ENCODE data around the gene PPARD. TPM values are rescaled to one million over a fixed set of nuclear protein-coding genes. Genes with fewer than 3 reads are reported as not detected.
A peak's percentile ranks its signal among the peaks of the same experiment; 100 is the strongest.
"Not testable (repeated sequence)": the region's sequence is repeated elsewhere in the genome, so short reads cannot be mapped to it uniquely, and the experiment has no call there.

PPARD gene
- total RNA-seq (2014; rRNA removed; shearing (Covaris generic)), result 2.9 and 3.6 TPM in 2 replicates
- 16.6 and 18.5 TPM in 2 replicates for polyA plus RNA-seq (2015; cell fraction: cytosol; rRNA removed)
- 21.2 and 30.1 TPM in 2 replicates for polyA plus RNA-seq (2015; cell fraction: nucleus; rRNA removed)

DNA sequence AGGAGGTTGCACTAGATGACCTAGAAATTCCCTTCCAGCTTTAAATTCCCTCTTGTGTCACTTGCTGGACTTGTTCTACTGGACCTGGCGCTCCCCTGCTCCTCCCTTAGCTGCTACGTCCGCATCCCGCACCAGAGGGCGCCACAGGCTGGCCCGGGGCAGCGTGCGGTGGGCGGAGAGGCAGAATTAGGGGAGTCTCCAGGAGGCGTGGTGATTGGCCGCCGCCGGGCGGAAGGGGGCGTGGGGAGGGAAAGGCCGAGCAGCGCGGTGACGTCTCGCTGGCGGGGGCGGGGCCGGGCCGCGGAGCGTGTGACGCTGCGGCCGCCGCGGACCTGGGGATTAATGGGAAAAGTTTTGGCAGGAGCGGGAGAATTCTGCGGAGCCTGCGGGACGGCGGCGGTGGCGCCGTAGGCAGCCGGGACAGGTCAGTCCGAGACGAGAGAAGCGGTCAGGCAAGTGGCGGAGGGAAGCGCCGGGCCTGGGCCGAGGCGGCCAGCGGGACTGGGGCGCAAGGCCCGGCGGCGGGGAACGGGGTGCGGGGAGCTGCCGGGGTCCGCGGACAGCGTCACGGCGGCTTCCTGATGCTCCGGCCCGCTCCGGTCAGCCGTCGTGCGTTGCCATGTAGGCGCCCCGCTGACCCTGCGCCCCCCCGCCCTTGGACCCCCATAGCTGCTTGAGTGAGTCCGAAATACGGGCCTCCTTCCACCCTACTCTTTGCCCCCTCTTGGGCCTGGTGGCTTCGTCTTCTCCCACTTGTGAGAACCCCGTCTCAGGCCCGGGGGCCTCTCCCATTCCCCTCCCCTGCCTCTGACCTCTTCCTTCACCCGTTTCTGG, at the start of gene PPARD:
Gene PPARD (plus strand): TSS at position 301 of the 834 bp plus-strand sequence. CDS start 68,530 bp downstream, outside the sequence.
- in situ Hi-C loops (cut with HindIII; ENCODE audit: low pct_unique_long_range_greater_than_20kb, low sequenced_read_pairs), result no loop called here
- DNase-seq (ENCODE audit: low read depth, low spot score), result peak; percentile 96

- in situ Hi-C loops (cut with HindIII; ENCODE audit: low pct_unique_long_range_greater_than_20kb, low sequenced_read_pairs), result no loop called here
- no peak for DNase-seq (ENCODE audit: low read depth, low spot score)
Observed at GRCh38 chr6:35293681-35294080, 48.7 kb upstream of the PPARD start.

- in situ Hi-C loops (cut with HindIII; ENCODE audit: low pct_unique_long_range_greater_than_20kb, low sequenced_read_pairs), result no loop called here
Observed at GRCh38 chr6:35294308-35294945, 47.9 kb upstream of the PPARD start.

DNA sequence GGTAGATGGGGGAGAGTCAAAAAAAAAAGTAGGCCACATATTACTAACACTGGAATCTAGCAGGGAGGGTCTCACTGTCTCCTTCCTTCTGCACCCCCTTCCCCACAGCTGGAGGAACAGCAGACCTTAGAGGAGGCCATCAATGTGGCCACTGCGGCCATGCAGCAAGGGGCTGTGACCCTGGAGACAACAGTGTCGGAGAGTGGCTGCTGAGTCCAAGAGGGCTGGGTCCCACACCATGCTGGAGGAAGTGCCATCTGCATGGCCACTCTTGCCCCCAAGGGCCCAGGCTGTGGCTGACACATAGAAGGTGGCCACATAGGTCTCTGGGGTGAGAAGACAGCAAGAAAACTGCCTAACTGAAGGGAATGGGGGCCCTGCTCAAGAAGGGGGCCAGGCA, 47.3 kb upstream of the PPARD start:
- in situ Hi-C loops (cut with HindIII; ENCODE audit: low pct_unique_long_range_greater_than_20kb, low sequenced_read_pairs), result no loop called here
- DNase-seq (ENCODE audit: low read depth, low spot score), result no peak

More at GRCh38 chr6:35294308-35294945, 47.9 kb upstream of the PPARD start:
- peak; percentile 52 for DNase-seq (ENCODE audit: low read depth, low spot score)

DNA sequence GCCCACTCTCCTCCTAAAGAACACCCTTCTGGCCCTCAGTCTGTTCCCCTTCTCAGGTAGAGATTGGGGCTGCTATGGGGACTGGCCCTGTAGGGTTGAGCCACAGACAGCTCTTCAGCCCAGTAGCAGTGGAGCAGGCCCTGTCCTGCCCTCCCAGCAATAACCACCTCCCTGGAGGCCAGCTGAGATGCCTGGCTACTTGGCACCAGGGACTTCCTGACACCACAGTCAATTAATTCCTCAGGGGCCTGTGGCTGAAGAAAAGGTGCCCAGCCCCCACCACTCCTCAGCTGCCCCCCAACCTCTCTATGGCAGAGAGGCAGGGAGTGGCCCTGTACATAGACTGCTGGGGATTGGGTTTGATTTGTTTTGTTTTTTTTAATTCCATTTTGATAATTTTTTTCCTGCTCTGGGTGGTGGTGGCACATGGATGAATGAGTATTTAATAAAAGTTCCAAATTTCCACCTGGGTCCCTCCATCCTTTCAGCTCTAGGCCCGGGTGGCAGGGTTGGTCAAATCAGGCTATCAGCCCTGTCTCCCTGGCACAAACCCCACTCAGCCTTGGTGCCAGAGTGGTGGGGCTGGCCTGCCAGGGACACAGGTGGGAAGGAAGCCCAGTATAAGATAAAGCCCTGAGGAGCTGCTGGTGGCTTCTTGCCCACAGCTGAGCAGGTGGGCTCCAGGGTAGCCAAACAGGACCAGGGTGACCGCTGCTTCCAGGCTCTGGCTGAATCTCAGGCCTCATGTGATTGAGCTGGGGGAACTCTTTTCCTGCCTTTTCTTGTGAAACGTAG, 46.6 kb upstream of the PPARD start:
- in situ Hi-C loops (cut with HindIII; ENCODE audit: low pct_unique_long_range_greater_than_20kb, low sequenced_read_pairs), result no loop called here
- no peak for DNase-seq (ENCODE audit: low read depth, low spot score)

DNA sequence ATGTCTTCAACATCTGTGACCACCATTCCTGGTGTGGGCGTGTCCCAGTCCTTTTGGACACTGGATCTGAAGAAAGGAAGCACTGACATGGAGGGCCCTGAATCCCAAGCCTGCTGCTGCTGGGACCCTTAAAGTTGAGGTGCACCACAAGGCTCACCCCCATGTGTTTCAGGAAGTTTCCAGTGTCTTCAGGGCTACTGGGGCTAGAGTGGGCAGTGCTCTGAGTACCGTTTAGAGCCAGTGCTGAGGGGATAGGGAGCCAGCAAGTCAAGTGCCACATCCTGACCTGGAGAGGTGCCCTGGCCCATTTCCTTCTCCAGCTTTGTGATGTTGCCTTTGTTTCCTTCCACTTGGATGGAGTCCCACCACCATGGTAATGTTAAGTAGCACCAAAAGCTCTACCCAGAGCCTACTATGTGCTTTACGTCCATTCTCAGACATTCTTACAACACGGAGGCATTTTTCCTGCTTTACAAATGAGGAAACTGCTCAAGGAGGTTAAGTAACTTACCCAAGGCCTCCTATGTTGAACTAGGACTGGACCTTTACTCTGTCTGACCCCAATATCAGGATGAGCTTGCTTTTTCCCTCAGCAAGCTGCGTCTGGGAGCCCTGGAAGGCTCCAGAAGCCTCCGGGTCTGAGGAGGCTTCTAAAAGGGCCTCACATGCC, 45.3 kb upstream of the PPARD start:
- in situ Hi-C loops (cut with HindIII; ENCODE audit: low pct_unique_long_range_greater_than_20kb, low sequenced_read_pairs), result no loop called here
- no peak for DNase-seq (ENCODE audit: low read depth, low spot score)

- DNase-seq (ENCODE audit: low read depth, low spot score), result peak; percentile 46
- in situ Hi-C loops (cut with HindIII; ENCODE audit: low pct_unique_long_range_greater_than_20kb, low sequenced_read_pairs), result no loop called here
Observed at GRCh38 chr6:35297601-35298481, 44.5 kb upstream of the PPARD start, which contains the start of gene DEF6. Gene DEF6, plus strand, starts transcription at chr6:35297818. Its CDS starts 39 bp downstream, at chr6:35297857.

GRCh38 chr6:35298625-35299140, 43.7 kb upstream of the PPARD start:
- in situ Hi-C loops (cut with HindIII; ENCODE audit: low pct_unique_long_range_greater_than_20kb, low sequenced_read_pairs), result no loop called here
- no peak for DNase-seq (ENCODE audit: low read depth, low spot score)

GRCh38 chr6:35299674-35300073, 42.7 kb upstream of the PPARD start:
- in situ Hi-C loops (cut with HindIII; ENCODE audit: low pct_unique_long_range_greater_than_20kb, low sequenced_read_pairs), result no loop called here

DNA sequence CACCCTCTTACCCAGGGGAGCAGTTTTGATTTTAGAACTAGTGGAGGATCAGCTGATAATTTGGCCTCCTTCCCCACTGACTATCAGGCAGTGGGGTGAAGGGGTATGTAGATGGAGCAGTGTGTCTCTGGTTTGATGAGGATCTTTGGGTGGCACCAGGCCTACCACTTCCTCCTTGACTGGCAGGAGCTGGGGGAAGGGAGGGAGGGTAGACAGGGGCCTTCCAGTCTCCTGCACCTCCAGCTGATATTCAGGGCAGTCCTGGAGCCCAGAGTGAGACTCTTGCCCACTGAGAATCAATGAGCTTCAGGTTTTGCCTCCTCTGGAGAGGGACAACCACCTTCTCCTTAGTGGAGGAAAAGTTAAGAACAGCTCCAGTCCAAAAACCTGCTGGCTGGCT, 41.5 kb upstream of the PPARD start:
- in situ Hi-C loops (cut with HindIII; ENCODE audit: low pct_unique_long_range_greater_than_20kb, low sequenced_read_pairs), result no loop called here
- DNase-seq (ENCODE audit: low read depth, low spot score), result no peak

More at GRCh38 chr6:35299674-35300073, 42.7 kb upstream of the PPARD start:
- DNase-seq (ENCODE audit: low read depth, low spot score), result no peak

DNA sequence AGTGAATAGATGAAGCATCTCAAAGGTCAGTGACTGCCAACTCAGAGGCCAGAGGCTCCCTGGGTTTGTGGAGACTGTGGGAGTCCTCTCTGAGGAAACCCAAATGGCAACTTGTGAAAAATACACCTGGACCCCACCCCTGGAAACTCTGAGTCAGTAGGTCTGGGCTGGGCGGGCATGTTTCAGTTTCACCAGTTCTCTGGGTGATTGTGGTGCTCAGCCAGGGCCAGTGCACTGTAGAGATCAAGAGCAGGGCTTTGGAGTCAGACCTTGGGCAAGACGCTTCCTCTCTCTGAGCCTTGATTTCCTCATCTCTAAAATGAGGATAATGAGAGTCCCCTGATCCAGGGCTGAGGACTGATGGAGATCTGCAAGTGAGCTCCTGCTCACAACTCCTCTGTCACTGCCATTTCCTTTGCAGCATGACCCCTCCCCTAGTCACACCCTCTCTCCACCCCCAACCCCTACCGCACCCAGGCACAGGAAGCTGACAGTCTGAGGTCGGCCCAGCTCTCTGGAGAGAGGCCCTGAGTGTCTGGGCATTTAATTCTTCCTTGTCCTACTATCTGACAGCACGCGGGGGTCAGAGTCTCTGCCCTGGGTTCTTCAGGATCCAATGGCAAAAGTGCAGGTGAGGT, 39.6 kb upstream of the PPARD start:
- peak; percentile 51 for DNase-seq (ENCODE audit: low read depth, low spot score)
- in situ Hi-C loops (cut with HindIII; ENCODE audit: low pct_unique_long_range_greater_than_20kb, low sequenced_read_pairs), result no loop called here

DNA sequence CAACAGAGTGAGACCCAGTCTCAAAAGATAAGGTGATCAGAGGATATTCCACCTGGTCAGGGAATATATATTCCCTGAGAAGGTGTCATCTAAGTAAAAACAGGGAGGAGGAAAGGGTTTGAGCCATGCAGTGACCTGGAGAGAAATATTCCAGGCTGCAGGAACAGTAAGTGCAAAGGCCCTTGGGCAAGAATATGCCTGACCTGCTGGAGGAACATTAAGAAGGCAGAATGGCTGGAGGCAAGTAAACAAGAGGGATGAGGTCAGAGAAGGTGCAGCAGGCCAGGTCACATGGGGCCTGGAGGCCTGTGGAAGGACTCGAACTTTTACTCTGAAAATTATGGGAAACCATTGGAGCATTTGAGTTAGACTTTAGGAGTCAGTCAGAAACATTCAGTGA, 38.1 kb upstream of the PPARD start:
- DNase-seq (ENCODE audit: low read depth, low spot score), result no peak
- in situ Hi-C loops (cut with HindIII; ENCODE audit: low pct_unique_long_range_greater_than_20kb, low sequenced_read_pairs), result no loop called here

- peak; percentile 54 for DNase-seq (ENCODE audit: low read depth, low spot score)
- in situ Hi-C loops (cut with HindIII; ENCODE audit: low pct_unique_long_range_greater_than_20kb, low sequenced_read_pairs), result no loop called here
Observed at GRCh38 chr6:35305117-35305516, 37.2 kb upstream of the PPARD start.

- in situ Hi-C loops (cut with HindIII; ENCODE audit: low pct_unique_long_range_greater_than_20kb, low sequenced_read_pairs); DNase-seq (ENCODE audit: low read depth, low spot score): not testable (repeated sequence)
Observed at GRCh38 chr6:35307138-35307537, 35.2 kb upstream of the PPARD start.

DNA sequence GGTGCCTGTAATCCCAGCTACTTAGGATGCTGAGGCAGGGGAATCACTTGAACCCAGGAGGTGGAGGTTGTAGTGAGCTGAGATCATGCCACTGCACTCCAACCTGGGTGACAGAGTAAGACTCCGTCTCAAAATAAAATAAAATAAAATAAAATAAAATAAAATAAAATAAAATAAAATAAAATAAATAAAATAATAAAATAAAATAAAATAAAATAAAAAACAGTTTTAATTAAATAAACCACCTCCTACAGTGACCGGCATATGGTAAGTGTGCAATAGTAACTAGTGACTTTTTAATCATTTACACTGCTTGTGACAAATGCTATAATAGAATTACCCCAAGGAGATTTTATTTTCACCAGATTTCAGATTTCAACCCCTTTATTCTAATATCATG, 33.8 kb upstream of the PPARD start:
- in situ Hi-C loops (cut with HindIII; ENCODE audit: low pct_unique_long_range_greater_than_20kb, low sequenced_read_pairs); DNase-seq (ENCODE audit: low read depth, low spot score): not testable (repeated sequence)

Data from SK-MEL-5 (cell line).